K562 (cell line): Measurements from ENCODE around the gene ZNF816. TPM values are rescaled to one million over a fixed set of nuclear protein-coding genes. Genes with fewer than 3 reads are reported as not detected.

Source experiments
- CTBP1 ChIP-seq: fragments of 450-650 bp; IDR thresholded peaks from 2 replicates; pipeline ENCODE4 v1.6.1; 2016; ENCODE audit warnings: borderline replicate concordance
- DIDO1 ChIP-seq: fragments of 450-650 bp; IDR thresholded peaks from 2 replicates; pipeline ENCODE4 v1.6.1; 2016; ENCODE audit warnings: low read depth, missing biosample characterization, missing genetic modification characterization
- ELF1 ChIP-seq: fragments of 200-800 bp; sonication (Bioruptor generic); IDR thresholded peaks from 2 replicates; pipeline ENCODE4 v1.6.1; 2016; ENCODE audit warnings: missing genetic modification characterization, missing compliant biosample characterization
- ELF2 ChIP-seq: fragments of 250-450 bp; sonication (Bioruptor Pico); IDR thresholded peaks from 2 replicates; pipeline ENCODE4 v1.5.0; 2021; ENCODE audit warnings: mild to moderate bottlenecking
- ETV1 ChIP-seq: fragments of 450-650 bp; conservative IDR thresholded peaks from 2 replicates; pipeline ENCODE4 v1.6.1; 2016; ENCODE audit warnings: missing genetic modification characterization, control low read depth, low read depth, missing compliant biosample characterization
- IRF2 ChIP-seq: sonication (generic); formaldehyde crosslinking; IDR thresholded peaks from 2 replicates; pipeline ENCODE4 v1.8.1; 2022; ENCODE audit warnings: mild to moderate bottlenecking, missing genetic modification reagents
- MAFF ChIP-seq: IDR thresholded peaks from 2 replicates; pipeline ENCODE4 v1.6.1; 2012; ENCODE audit warnings: low read length, improper control_type of control experiment
- MXI1 ChIP-seq: IDR thresholded peaks from 2 replicates; pipeline ENCODE4 v1.6.1; 2011; ENCODE audit warnings: low read depth, mild to moderate bottlenecking, improper control_type of control experiment, low read length
- NR2C1 ChIP-seq, 2 experiments: fragments of 450-650 bp; IDR thresholded peaks; 2 replicates each; pipeline ENCODE4 v1.6.1; 2017; ENCODE audit warnings: mild to moderate bottlenecking in 2 of 2, antibody characterized with exemption in 1 of 2, inconsistent platforms in 1 of 2, missing compliant biosample characterization in 1 of 2, missing genetic modification characterization in 1 of 2
- NR2F6 ChIP-seq: fragments of 450-650 bp; formaldehyde crosslinking; IDR thresholded peaks from 2 replicates; pipeline ENCODE4 v1.4.0; 2020; ENCODE audit warnings: mild to moderate bottlenecking
- PHB ChIP-seq: fragments of 250-450 bp; sonication (Bioruptor Pico); IDR thresholded peaks from 2 replicates; pipeline ENCODE4 v1.5.0; 2021
- POLR2A ChIP-seq: fragments of 450-650 bp; conservative IDR thresholded peaks from 2 replicates; pipeline ENCODE4 v1.6.1; 2016
- POLR2AphosphoS5 ChIP-seq: IDR thresholded peaks from 2 replicates; pipeline ENCODE4 v1.6.1; 2011; ENCODE audit warnings: mild to moderate bottlenecking, low read depth, low read length, moderate library complexity; ENCODE audit not compliant: control insufficient read depth, insufficient read depth
- POLR2B ChIP-seq: fragments of 450-650 bp; IDR thresholded peaks from 2 replicates; pipeline ENCODE4 v1.6.1; 2018; ENCODE audit warnings: low read depth; ENCODE audit not compliant: partially characterized antibody
- POLR2H ChIP-seq: IDR thresholded peaks from 2 replicates; pipeline ENCODE4 v1.6.1; 2016; ENCODE audit warnings: missing genetic modification characterization, low read depth, mild to moderate bottlenecking, control low read depth, missing compliant biosample characterization, moderate library complexity
- RBM22 ChIP-seq: fragments of 200-400 bp; formaldehyde crosslinking; IDR thresholded peaks from 2 replicates; pipeline ENCODE4 v1.6.1; 2018; ENCODE audit warnings: low read length, low read depth; ENCODE audit not compliant: poor library complexity, severe bottlenecking
- STAT5A ChIP-seq: IDR thresholded peaks from 2 replicates; pipeline ENCODE4 v1.6.1; 2012; ENCODE audit warnings: low read length, inconsistent platforms, borderline replicate concordance
- TCF7L2 ChIP-seq: fragments of 150-350 bp; IDR thresholded peaks from 2 replicates; pipeline ENCODE4 v1.6.1; 2016; ENCODE audit warnings: low read depth, mild to moderate bottlenecking, low read length, moderate library complexity
- VEZF1 ChIP-seq: fragments of 200-800 bp; sonication (Bioruptor generic); IDR thresholded peaks from 2 replicates; pipeline ENCODE4 v1.6.1; 2017; ENCODE audit warnings: missing genetic modification characterization, missing compliant biosample characterization
- YY1 ChIP-seq, 3 experiments: IDR thresholded peaks; 2 replicates each; pipeline ENCODE4 v1.6.1; 2011; ENCODE audit warnings: low read length in 2 of 3, mild to moderate bottlenecking in 2 of 3, moderate library complexity in 2 of 3, borderline replicate concordance in 1 of 3, control low read depth in 1 of 3, low read depth in 1 of 3; ENCODE audit not compliant: insufficient read depth in 3 of 3, insufficient replicate concordance in 2 of 3, control insufficient read depth in 1 of 3, insufficient read length in 1 of 3; ENCODE audit errors: extremely low read depth in 1 of 3
- ZBTB11 ChIP-seq, 3 experiments: fragments of 200-800 bp in 1 of 3; fragments of 250-450 bp in 1 of 3; fragments of 450-650 bp in 1 of 3; sonication (Bioruptor Pico) in 1 of 3; sonication (Bioruptor generic) in 1 of 3; formaldehyde crosslinking in 1 of 3; IDR thresholded peaks; 2 replicates each; pipeline versions ENCODE4 v1.6.1 to v1.8.0; 2016 to 2022; ENCODE audit warnings: mild to moderate bottlenecking in 2 of 3, missing genetic modification characterization in 2 of 3, missing compliant biosample characterization in 1 of 3, moderate library complexity in 1 of 3
- ZNF589 ChIP-seq: fragments of 200-800 bp; sonication (Bioruptor generic); IDR thresholded peaks from 2 replicates; pipeline ENCODE4 v1.6.1; 2016; ENCODE audit warnings: low read depth, missing genetic modification characterization, missing compliant biosample characterization
- polyA plus RNA-seq, 8 experiments: library from polyadenylated mRNA; depleted of rRNA in 4 of 8; stranded (reverse) in 5 of 8; unstranded in 3 of 8; fragments of >200 nt; fragmentation: Nextera tagmentation in 2 of 8; fragmentation: Illumina TruSeq in 1 of 8; extraction: Ambion mirVana in 2 of 8; extraction: Trizol in 1 of 8; gene quantifications; 2 replicates each; pipeline versions ENCODE4 v1.2.1 to v1.2.3, GENCODE V29; 2011 to 2014; ENCODE audit warnings: inconsistent platforms in 1 of 8, missing spikeins in 1 of 8
- total RNA-seq, 7 experiments: library from RNA; depleted of rRNA in 6 of 7; stranded (reverse); fragments of >200 nt in 6 of 7; fragmentation: Illumina TruSeq in 2 of 7; extraction: Trizol in 2 of 7; gene quantifications; 2 replicates each; pipeline versions ENCODE4 v1.2.1 to v1.2.3, GENCODE V29; 2011 to 2021; ENCODE audit warnings: low replicate concordance in 1 of 7

Gene ZNF816
- total and polyA plus RNA-seq, 9 of the 15 experiments (the other 6 are each of a cell fraction or from before 2014, with no cell fraction given) = 8.6 to 23.4 (median 13.0) TPM

- TF ChIP-seq NR2F6 (CRISPR knock-in tag) (no peak), TCF7L2 (no peak), POLR2H (tag) (peak; percentile 92), POLR2A (peak; percentile 93), DIDO1 (0 out of 2 replicates have a peak, but pooled peaks have one; percentile 10), IRF2 (CRISPR knock-in tag) (no peak), POLR2B (peak; percentile 86), ZBTB11 (CRISPR knock-in tag; IDR thresholded peaks at IDR 0.05) (no peak), ELF2 (CRISPR knock-in tag) (peak; percentile 84), NR2C1 (IDR thresholded peaks at IDR 0.05) (no peak), NR2C1 (tag; IDR thresholded peaks at IDR 0.05) (0 out of 2 replicates have a peak, but pooled peaks have one; percentile 10), YY1 (IDR thresholded peaks at IDR 0.05; ENCODE audit: borderline replicate concordance in 1 of 3, control insufficient read depth in 1 of 3, extremely low read depth in 1 of 3, insufficient read depth in 3 of 3, insufficient read length in 1 of 3, insufficient replicate concordance in 2 of 3, low read depth in 1 of 3, low read length in 2 of 3) (peak in 1 of 3 experiments; percentile 27), RBM22 (peak; percentile 65), ZNF589 (CRISPR knock-in tag) (no peak), POLR2AphosphoS5 (peak; percentile 87), ETV1 (peak; percentile 69; the same call in 1 of the 2 replicates), ELF1 (tag) (peak; percentile 78), MAFF (no peak), STAT5A (peak; percentile 12; the same call in 1 of the 2 replicates), PHB (CRISPR knock-in tag) (0 out of 2 replicates have a peak, but pooled peaks have one; percentile 12), MXI1 (0 out of 2 replicates have a peak, but pooled peaks have one; percentile 21), CTBP1 (no peak), VEZF1 (CRISPR knock-in tag) (peak; percentile 46)
These were observed 39.6 kb downstream of the ZNF816 start, which contains the start of gene ZNF888 (continued) for GRCh38 chr19:52922841-52923777.
